ENCODE results near the gene IL21R. TPM values are rescaled to one million over a fixed set of nuclear protein-coding genes. Genes with fewer than 3 reads are reported as not detected.

Gene IL21R
- total and polyA plus RNA-seq, 9 of the 15 experiments (the other 6 are each of a cell fraction or from before 2014, with no cell fraction given) = 0.04 to 0.34 (median 0.18) TPM; not detected in 1

DNA sequence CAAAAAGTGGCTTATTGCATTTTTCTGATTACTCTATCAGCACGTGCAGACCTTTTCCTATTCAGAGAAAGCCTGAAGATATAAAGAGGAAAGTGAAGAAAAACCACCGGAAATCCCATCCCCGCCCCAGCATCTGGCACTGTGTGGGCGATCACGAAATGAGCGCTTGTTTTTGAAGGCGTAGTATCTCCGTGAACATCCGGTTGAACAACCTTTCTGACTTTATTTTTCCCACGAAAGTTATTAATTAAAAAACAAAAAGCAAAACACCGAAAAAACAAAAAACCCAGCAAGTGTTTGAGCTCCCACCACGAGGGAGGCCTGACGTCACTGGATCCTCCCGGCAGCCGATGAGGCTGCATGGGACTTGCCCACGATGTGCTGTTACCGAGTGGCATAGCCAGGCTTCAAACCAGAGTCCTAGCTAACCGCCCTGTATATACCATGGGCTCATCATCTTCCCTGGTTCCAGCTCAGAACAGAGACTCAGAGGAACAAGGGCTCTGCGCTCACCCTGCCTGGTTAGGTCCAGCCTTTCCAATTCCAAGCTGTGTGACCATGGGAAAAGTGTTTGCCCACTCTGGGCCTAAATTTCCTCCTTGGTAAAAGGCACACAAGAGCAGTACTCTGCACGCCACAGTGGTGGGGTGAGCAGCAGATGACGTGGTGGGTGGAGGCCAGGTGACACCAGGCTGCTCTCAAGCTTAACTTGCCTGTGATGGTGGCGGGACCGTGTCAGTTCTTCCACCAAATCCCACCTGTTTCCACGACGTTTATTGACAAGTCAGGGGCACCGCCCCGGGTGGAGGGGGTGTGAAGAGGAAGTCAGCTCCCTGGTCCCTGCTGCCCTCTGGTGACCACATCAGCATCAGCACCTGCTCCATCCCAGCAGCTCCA lies 34.3 kb upstream of the IL21R start (continued):
- TF ChIP-seq ZMIZ1 (IDR thresholded peaks at IDR 0.05; ENCODE audit: low read depth in 2 of 2, low read length in 2 of 2) = no peak
- TF ChIP-seq CREM (IDR thresholded peaks at IDR 0.05; ENCODE audit: low read depth) = peak; percentile 52; the same call in 1 of the 2 replicates
- TF ChIP-seq, protein P1, sequence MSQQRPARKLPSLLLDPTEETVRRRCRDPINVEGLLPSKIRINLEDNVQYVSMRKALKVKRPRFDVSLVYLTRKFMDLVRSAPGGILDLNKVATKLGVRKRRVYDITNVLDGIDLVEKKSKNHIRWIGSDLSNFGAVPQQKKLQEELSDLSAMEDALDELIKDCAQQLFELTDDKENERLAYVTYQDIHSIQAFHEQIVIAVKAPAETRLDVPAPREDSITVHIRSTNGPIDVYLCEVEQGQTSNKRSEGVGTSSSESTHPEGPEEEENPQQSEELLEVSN (IDR thresholded peaks at IDR 0.05; ENCODE audit: borderline replicate concordance in 1 of 2, extremely low read depth in 1 of 2, insufficient read depth in 1 of 2, insufficient read length in 1 of 2, low read depth in 1 of 2, low read length in 1 of 2, poor library complexity in 1 of 2, severe bottlenecking in 1 of 2) = peak in 1 of 2 experiments; percentile 67
- no peak for TF ChIP-seq MAFF (IDR thresholded peaks at IDR 0.05; ENCODE audit: low read length)
- peak; percentile 70 for TF ChIP-seq HDAC2 (IDR thresholded peaks at IDR 0.05)
- TF ChIP-seq, protein P2, sequence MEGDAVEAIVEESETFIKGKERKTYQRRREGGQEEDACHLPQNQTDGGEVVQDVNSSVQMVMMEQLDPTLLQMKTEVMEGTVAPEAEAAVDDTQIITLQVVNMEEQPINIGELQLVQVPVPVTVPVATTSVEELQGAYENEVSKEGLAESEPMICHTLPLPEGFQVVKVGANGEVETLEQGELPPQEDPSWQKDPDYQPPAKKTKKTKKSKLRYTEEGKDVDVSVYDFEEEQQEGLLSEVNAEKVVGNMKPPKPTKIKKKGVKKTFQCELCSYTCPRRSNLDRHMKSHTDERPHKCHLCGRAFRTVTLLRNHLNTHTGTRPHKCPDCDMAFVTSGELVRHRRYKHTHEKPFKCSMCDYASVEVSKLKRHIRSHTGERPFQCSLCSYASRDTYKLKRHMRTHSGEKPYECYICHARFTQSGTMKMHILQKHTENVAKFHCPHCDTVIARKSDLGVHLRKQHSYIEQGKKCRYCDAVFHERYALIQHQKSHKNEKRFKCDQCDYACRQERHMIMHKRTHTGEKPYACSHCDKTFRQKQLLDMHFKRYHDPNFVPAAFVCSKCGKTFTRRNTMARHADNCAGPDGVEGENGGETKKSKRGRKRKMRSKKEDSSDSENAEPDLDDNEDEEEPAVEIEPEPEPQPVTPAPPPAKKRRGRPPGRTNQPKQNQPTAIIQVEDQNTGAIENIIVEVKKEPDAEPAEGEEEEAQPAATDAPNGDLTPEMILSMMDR (IDR thresholded peaks at IDR 0.05 in 2 of 3, conservative IDR thresholded peaks at IDR 0.05 in 1 of 3; ENCODE audit: insufficient read depth in 2 of 3, low read depth in 1 of 3, low read length in 3 of 3) = peak; percentile 82 to 91 (median 86)
- peak; percentile 49; the same call in 1 of the 2 replicates for TF ChIP-seq TEAD4 (IDR thresholded peaks at IDR 0.05; ENCODE audit: low read length)
- TF ChIP-seq TEAD4 (CRISPR knock-in tag; IDR thresholded peaks at IDR 0.05; ENCODE audit: borderline replicate concordance) = no peak
- peak in 1 of 2 experiments; percentile 24; a peak in 1 of 4 replicates for TF ChIP-seq HDAC1 (IDR thresholded peaks at IDR 0.05)
- TF ChIP-seq CTBP1 (IDR thresholded peaks at IDR 0.05; ENCODE audit: borderline replicate concordance) = peak; percentile 67; the same call in 1 of the 2 replicates
- TF ChIP-seq POLR3A (IDR thresholded peaks at IDR 0.05; ENCODE audit: borderline replicate concordance, extremely low read depth, insufficient read depth, insufficient read length) = no peak
- peak; percentile 39; the same call in 1 of the 2 replicates for TF ChIP-seq JUND (IDR thresholded peaks at IDR 0.05; ENCODE audit: borderline replicate concordance, low read depth, low read length)
- no peak; the same call in 2 of the 3 replicates for TF ChIP-seq JUND (tag; IDR thresholded peaks at IDR 0.05; ENCODE audit: borderline replicate concordance, low read depth, low read length)
- peak in 1 of 2 experiments; percentile 69; a peak in 1 of 4 replicates for TF ChIP-seq RCOR1 (IDR thresholded peaks at IDR 0.05; ENCODE audit: borderline replicate concordance in 1 of 2, low read depth in 2 of 2, low read length in 2 of 2)
- TF ChIP-seq PTBP1 (IDR thresholded peaks at IDR 0.05; ENCODE audit: low read depth, low read length) = 0 out of 2 replicates have a peak, but pooled peaks have one; percentile 61
- TF ChIP-seq MBD2 (IDR thresholded peaks at IDR 0.05; ENCODE audit: borderline replicate concordance, low read depth) = no peak
- TF ChIP-seq ZNF24 (IDR thresholded peaks at IDR 0.05) = peak; percentile 53; the same call in 1 of the 2 replicates
- TF ChIP-seq CREBBP (IDR thresholded peaks at IDR 0.05; ENCODE audit: low read depth, low read length) = no peak
- TF ChIP-seq STAG1 (CRISPR knock-in tag; IDR thresholded peaks at IDR 0.05; ENCODE audit: borderline replicate concordance) = peak; percentile 75; the same call in 1 of the 2 replicates
- 0 out of 2 replicates have a peak, but pooled peaks have one; percentile 28 for TF ChIP-seq ZC3H11A (IDR thresholded peaks at IDR 0.05; ENCODE audit: low read depth, low read length)
